Activated CD4-positive, alpha-beta T cell treated with anti-CD3 and anti-CD28 coated beads, Interleukin-2, amount 10 ng/mL, durations not matched to agents 7 days and 5 days (primary cell): ENCODE results near the gene CWH43. TPM values are rescaled to one million over a fixed set of nuclear protein-coding genes. Genes with fewer than 3 reads are reported as not detected.
"Not testable (repeated sequence)": the region's sequence is repeated elsewhere in the genome, so short reads cannot be mapped to it uniquely, and the experiment has no call there.

Source experiments
- CTCF ChIA-PET: fragments of 350-600 bp; sonication (Branson Sonifier 250); formaldehyde crosslinking; loops from one replicate; lab custom pipeline; 2021; ENCODE audit warnings: antibody characterized with exemption; lab: Charles Lee
- POLR2A ChIA-PET: fragments of 350-600 bp; sonication (Branson Sonifier 250); formaldehyde crosslinking; loops from one replicate; lab custom pipeline; 2021; ENCODE audit warnings: antibody characterized with exemption; lab: Charles Lee
- DNase-seq: peaks from one replicate; pipeline ENCODE4 v3.0.0-alpha.2; 2020
- H3K27ac Mint-ChIP-seq: one replicate; pipeline ENCODE4 v1.8.0; 2021; ENCODE audit warnings: mild to moderate bottlenecking, moderate library complexity, mixed read lengths
- H3K27me3 Mint-ChIP-seq: one replicate; pipeline ENCODE4 v1.8.0; 2021; ENCODE audit warnings: mixed read lengths
- H3K36me3 Mint-ChIP-seq: one replicate; pipeline ENCODE4 v1.8.0; 2021; ENCODE audit warnings: low read depth, mixed read lengths
- H3K4me1 Mint-ChIP-seq: one replicate; pipeline ENCODE4 v1.8.0; 2021; ENCODE audit warnings: mixed read lengths
- H3K4me3 Mint-ChIP-seq: one replicate; pipeline ENCODE4 v1.8.0; 2021; ENCODE audit warnings: mild to moderate bottlenecking, moderate library complexity, mixed read lengths
- H3K9me3 Mint-ChIP-seq: one replicate; pipeline ENCODE4 v1.8.0; 2021; ENCODE audit warnings: mixed read lengths
- total RNA-seq, 2 experiments: library from RNA; stranded (reverse); gene quantifications; one replicate each; pipeline ENCODE4 v1.2.3, GENCODE V29; 2021

Gene CWH43
- total RNA-seq, 2 experiments from 2014 or later: not detected

- H3K4me1 Mint-ChIP-seq, POLR2A ChIA-PET, H3K27me3 Mint-ChIP-seq, H3K4me3 Mint-ChIP-seq, H3K27ac Mint-ChIP-seq, CTCF ChIA-PET, DNase-seq: not testable (repeated sequence)
- peaks cover 65% of the 10 kb centered on the region for H3K36me3 Mint-ChIP-seq
- peaks cover 63% of the 10 kb centered on the region for H3K9me3 Mint-ChIP-seq
These were observed 119.3 kb downstream of the CWH43 start for GRCh38 chr4:49105248-49105904.

DNA sequence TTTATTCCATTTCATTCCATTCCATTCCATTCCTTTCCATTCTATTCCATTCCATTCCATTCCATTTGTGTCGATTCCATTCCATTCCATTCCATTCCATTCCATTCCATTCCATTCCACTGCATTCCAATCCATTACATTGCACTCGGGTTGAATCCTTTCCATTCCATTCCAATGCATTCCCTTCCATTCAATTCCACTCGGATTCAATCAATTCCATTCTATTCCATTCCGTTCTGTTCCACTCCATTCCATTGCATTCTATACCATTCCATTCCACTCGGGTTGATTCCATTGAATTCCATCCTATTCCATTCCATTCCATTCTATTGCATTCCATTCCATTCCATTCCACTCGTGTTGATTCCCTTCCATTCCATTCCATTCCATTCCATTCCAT is 121.2 kb downstream of the CWH43 start:
- Mint-ChIP-seq H3K9me3 (peaks cover 71% of the 10 kb centered on the region), H3K36me3 (peaks cover 72% of the 10 kb centered on the region)
- H3K27ac Mint-ChIP-seq, DNase-seq, POLR2A ChIA-PET, H3K4me1 Mint-ChIP-seq, H3K4me3 Mint-ChIP-seq, H3K27me3 Mint-ChIP-seq, CTCF ChIA-PET: not testable (repeated sequence)

DNA sequence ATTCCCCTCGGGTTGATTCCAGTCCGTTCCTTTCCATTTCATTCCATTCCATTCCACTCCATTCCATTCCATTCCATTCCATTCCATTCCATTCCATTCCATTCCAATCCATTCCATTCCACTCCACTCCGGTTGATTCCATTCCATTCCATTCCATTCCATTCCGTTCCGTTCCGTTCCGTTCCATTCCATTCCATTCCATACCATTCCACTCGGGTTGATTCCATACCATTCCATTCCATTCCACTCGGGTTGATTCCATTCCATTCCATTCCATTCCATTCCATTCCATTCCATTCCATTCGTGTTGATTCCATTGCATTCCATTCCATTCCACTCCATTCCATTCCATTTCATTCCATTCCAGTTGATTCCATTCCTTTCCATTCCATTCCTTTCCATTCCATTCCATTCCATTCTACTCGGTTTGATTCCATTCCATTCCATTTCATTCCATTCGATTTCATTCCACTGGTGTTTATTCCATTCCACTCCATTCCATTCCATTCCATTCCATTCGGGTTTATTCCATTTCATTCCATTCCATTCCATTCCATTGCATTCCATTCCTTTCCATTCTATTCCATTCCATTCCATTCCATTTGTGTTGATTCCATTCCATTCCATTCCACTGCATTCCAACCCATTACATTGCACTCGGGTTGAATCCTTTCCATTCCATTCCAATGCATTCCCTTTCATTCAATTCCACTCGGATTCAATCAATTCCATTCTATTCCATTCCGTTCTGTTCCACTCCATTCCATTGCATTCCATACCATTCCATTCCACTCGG is 122.3 kb downstream of the CWH43 start:
- H3K27me3 Mint-ChIP-seq, H3K27ac Mint-ChIP-seq, H3K4me3 Mint-ChIP-seq, POLR2A ChIA-PET, DNase-seq, CTCF ChIA-PET, H3K4me1 Mint-ChIP-seq: not testable (repeated sequence)
- peaks cover 68% of the 10 kb centered on the region for H3K36me3 Mint-ChIP-seq
- H3K9me3 Mint-ChIP-seq: peaks cover 69% of the 10 kb centered on the region

DNA sequence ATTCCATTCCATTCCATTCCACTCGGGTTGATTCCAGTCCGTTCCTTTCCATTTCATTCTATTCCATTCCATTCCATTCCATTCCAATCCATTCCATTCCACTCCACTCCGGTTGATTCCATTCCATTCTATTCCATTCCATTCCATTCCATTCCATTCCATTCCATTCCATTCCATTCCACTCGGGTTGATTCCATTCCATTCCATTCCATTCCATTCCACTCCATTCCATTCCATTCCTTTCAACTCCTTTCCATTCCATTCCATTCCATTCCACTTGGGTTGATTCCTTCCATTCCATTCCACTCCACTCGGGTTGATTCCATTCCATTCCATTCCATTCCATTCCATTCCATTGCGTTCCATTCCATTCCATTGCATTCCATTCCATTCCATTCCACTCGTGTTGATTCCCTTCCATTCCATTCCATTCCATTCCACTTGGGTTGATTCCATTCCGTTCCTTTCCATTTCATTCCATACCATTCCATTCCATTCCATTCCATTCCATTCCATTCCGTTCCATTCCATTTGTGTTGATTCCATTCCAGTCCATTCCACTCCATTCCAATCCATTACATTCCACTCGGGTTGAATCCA is 123.6 kb downstream of the CWH43 start:
- Mint-ChIP-seq H3K9me3 (peaks cover 67% of the 10 kb centered on the region), H3K36me3 (peaks cover 64% of the 10 kb centered on the region)
- H3K27ac Mint-ChIP-seq, POLR2A ChIA-PET, H3K4me1 Mint-ChIP-seq, DNase-seq, H3K27me3 Mint-ChIP-seq, H3K4me3 Mint-ChIP-seq, CTCF ChIA-PET: not testable (repeated sequence)

DNA sequence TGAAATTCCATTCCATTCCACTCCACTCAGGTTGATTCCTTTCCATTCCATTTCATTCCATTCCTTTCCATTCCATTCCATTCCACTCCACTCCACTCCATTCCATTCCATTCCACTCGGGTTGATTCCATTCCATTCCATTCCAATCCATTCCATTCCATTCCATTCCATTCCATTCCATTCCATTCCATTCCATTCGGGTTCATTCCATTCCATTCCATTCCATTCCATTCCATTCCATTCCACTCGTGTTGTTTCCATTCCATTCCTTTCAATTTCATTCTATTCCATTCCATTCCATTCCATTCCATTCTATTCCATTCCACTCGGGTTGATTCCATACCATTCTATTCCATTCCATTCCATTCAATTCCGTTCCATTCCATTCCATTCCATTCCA is 124.5 kb downstream of the CWH43 start:
- H3K27ac Mint-ChIP-seq, H3K27me3 Mint-ChIP-seq, CTCF ChIA-PET, POLR2A ChIA-PET, H3K4me1 Mint-ChIP-seq, H3K4me3 Mint-ChIP-seq, DNase-seq: not testable (repeated sequence)
- Mint-ChIP-seq H3K36me3 (peaks cover 61% of the 10 kb centered on the region), H3K9me3 (peaks cover 65% of the 10 kb centered on the region)

Other genes with a start within 250 kb of the CWH43 start
- 100 to 1,000 TPM in 1 of 2 experiments, 10 to 100 TPM in 1; 96.8 to 102 TPM for gene FRYL, start 206.0 kb upstream of the CWH43 start, total RNA-seq
- gene OCIAD1, start 155.2 kb upstream of the CWH43 start, total RNA-seq: 100 to 1,000 TPM in 1 of 2 experiments, 10 to 100 TPM in 1; 93.6 to 120 TPM
- gene OCIAD2, start 79.5 kb upstream of the CWH43 start, total RNA-seq: 100 to 1,000 TPM in 1 of 2 experiments, 10 to 100 TPM in 1; 99.0 to 137 TPM